ENCODE data around the gene JAKMIP2.

JAKMIP2 gene

GRCh38 chr5:147675168-147675567 is 107.4 kb downstream of the JAKMIP2 start:
- Histone ChIP-seq H3K27ac (ENCODE audit: low read depth, low read length) (no peak overlapping the region), H3K27me3 (ENCODE audit: control insufficient read depth, insufficient read depth, low read length) (no peaks in the 10 kb centered on the region), H3K9ac (ENCODE audit: low read length) (no peak overlapping the region), H3K36me3 (ENCODE audit: control insufficient read depth, insufficient read depth, low read length) (peaks cover 12% of the 10 kb centered on the region; the same call in 1 of the 2 replicates), H3K9me3 (ENCODE audit: control insufficient read depth, insufficient read depth, low read depth, low read length) (no peaks in the 10 kb centered on the region), H3K4me1 (ENCODE audit: control insufficient read depth, insufficient read depth, low read length) (no peaks in the 10 kb centered on the region), H3K4me3 (ENCODE audit: low read depth, low read length) (no peak overlapping the region)

DNA sequence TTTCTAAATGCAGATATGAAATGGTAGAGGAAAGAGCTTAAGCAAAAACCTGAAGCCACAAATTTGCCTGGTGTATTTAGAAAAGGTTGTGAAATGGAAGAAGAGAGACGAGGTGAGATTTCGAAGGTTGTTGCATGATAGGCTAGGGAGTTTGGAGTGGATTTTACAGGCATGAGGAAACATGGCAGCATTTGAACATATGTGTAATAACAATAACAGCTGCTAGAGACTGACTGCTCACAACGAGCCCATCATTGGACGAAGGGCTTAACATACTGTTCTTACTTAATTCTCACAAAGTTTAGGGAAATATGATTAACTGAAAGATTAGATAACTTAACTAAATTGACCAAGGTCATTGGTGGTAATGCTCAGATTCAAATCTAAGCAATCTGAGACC is 108.1 kb downstream of the JAKMIP2 start:
- no peak overlapping the region for H3K27ac ChIP-seq (ENCODE audit: low read depth, low read length)
- H3K9ac ChIP-seq (ENCODE audit: low read length), result no peak overlapping the region
- no peak overlapping the region for H3K4me3 ChIP-seq (ENCODE audit: low read depth, low read length)
- peaks cover 14% of the 10 kb centered on the region; the same call in 1 of the 2 replicates for H3K36me3 ChIP-seq (ENCODE audit: control insufficient read depth, insufficient read depth, low read length)
- H3K27me3 ChIP-seq (ENCODE audit: control insufficient read depth, insufficient read depth, low read length), result no peaks in the 10 kb centered on the region
- H3K4me1 ChIP-seq (ENCODE audit: control insufficient read depth, insufficient read depth, low read length), result no peaks in the 10 kb centered on the region
- H3K9me3 ChIP-seq (ENCODE audit: control insufficient read depth, insufficient read depth, low read depth, low read length), result no peaks in the 10 kb centered on the region

- H3K9me3 ChIP-seq (ENCODE audit: control insufficient read depth, insufficient read depth, low read depth, low read length), result no peaks in the 10 kb centered on the region
- no peak overlapping the region for H3K4me3 ChIP-seq (ENCODE audit: low read depth, low read length)
- H3K9ac ChIP-seq (ENCODE audit: low read length), result no peak overlapping the region
- H3K27me3 ChIP-seq (ENCODE audit: control insufficient read depth, insufficient read depth, low read length), result no peaks in the 10 kb centered on the region
- H3K4me1 ChIP-seq (ENCODE audit: control insufficient read depth, insufficient read depth, low read length), result no peaks in the 10 kb centered on the region
- no peak overlapping the region for H3K27ac ChIP-seq (ENCODE audit: low read depth, low read length)
- H3K36me3 ChIP-seq (ENCODE audit: control insufficient read depth, insufficient read depth, low read length), result peaks cover 17% of the 10 kb centered on the region; the same call in 1 of the 2 replicates
These were observed 108.7 kb downstream of the JAKMIP2 start for GRCh38 chr5:147673791-147674190.

DNA sequence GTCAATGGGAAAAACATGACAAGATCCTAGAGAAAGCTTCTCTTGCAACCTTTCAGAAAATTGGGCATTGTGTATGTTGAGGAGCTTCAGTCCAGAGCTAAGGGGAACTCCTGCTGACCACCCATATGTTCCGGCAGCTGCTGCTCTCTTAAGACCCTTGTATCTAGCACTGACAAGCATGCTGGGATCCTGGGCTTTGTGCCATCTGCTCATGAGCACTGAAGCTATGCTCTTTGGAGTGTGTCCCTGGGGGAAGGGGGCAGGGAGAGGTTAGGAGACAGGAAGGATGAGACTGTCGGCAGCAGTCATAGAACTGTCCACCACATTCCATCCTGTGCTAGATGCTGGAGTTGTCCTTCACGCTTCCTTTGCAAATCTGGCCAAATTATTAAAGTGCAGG is 109.3 kb downstream of the JAKMIP2 start:
- Histone ChIP-seq H3K4me3 (ENCODE audit: low read depth, low read length) (no peak overlapping the region), H3K27me3 (ENCODE audit: control insufficient read depth, insufficient read depth, low read length) (no peaks in the 10 kb centered on the region), H3K9me3 (ENCODE audit: control insufficient read depth, insufficient read depth, low read depth, low read length) (no peaks in the 10 kb centered on the region), H3K36me3 (ENCODE audit: control insufficient read depth, insufficient read depth, low read length) (peaks cover 17% of the 10 kb centered on the region; the same call in 1 of the 2 replicates), H3K27ac (ENCODE audit: low read depth, low read length) (no peak overlapping the region), H3K9ac (ENCODE audit: low read length) (no peak overlapping the region), H3K4me1 (ENCODE audit: control insufficient read depth, insufficient read depth, low read length) (no peaks in the 10 kb centered on the region)

- Histone ChIP-seq H3K9me3 (ENCODE audit: control insufficient read depth, insufficient read depth, low read depth, low read length) (no peaks in the 10 kb centered on the region), H3K27me3 (ENCODE audit: control insufficient read depth, insufficient read depth, low read length) (no peaks in the 10 kb centered on the region), H3K4me1 (ENCODE audit: control insufficient read depth, insufficient read depth, low read length) (no peaks in the 10 kb centered on the region), H3K4me3 (ENCODE audit: low read depth, low read length) (no peak overlapping the region), H3K36me3 (ENCODE audit: control insufficient read depth, insufficient read depth, low read length) (peaks cover 21% of the 10 kb centered on the region; the same call in 1 of the 2 replicates), H3K9ac (ENCODE audit: low read length) (no peak overlapping the region), H3K27ac (ENCODE audit: low read depth, low read length) (no peak overlapping the region)
These were observed 111.2 kb downstream of the JAKMIP2 start for GRCh38 chr5:147671365-147671764.

GRCh38 chr5:147670815-147671214 is 111.7 kb downstream of the JAKMIP2 start:
- H3K4me3 ChIP-seq (ENCODE audit: low read depth, low read length), result no peak overlapping the region
- no peaks in the 10 kb centered on the region for H3K27me3 ChIP-seq (ENCODE audit: control insufficient read depth, insufficient read depth, low read length)
- no peaks in the 10 kb centered on the region for H3K4me1 ChIP-seq (ENCODE audit: control insufficient read depth, insufficient read depth, low read length)
- no peak overlapping the region for H3K9ac ChIP-seq (ENCODE audit: low read length)
- H3K9me3 ChIP-seq (ENCODE audit: control insufficient read depth, insufficient read depth, low read depth, low read length), result no peaks in the 10 kb centered on the region
- H3K36me3 ChIP-seq (ENCODE audit: control insufficient read depth, insufficient read depth, low read length), result peaks cover 21% of the 10 kb centered on the region; the same call in 1 of the 2 replicates
- H3K27ac ChIP-seq (ENCODE audit: low read depth, low read length), result no peak overlapping the region

DNA sequence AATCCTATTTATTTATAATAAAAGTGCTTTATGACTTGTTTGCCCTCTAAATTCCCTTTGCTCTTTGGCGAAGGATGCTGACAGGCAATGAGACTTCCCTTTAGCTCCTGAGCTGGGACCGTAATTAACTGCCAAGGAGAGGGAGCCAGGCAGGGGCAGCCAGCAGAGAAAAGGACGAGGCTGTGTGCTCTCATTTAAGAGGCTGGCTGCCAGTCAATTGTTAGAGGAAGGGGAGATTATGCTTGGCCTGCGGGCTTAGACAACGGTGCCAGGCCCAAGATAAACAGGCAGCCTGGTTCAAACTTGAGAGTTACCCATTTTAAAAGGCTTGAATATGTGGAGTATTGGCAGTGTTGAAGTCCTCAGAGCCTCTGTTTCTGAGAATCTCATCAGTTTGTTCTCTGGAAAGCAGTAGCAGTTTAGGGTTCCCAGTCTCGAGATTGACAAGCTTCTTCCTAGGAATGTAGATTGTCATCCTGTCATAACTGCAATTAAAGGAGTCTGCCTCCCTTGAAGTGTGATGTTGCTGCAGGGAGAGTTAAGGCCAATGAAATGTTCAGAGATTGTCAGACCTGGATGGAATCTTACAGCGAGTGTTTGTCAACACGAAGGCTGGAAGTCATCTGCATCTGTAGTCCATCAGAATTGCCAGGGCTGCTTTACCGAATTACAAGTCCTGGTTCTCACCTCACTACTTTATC is 113.2 kb downstream of the JAKMIP2 start:
- Histone ChIP-seq H3K9ac (ENCODE audit: low read length) (no peak overlapping the region), H3K4me3 (ENCODE audit: low read depth, low read length) (no peak overlapping the region), H3K27me3 (ENCODE audit: control insufficient read depth, insufficient read depth, low read length) (no peaks in the 10 kb centered on the region), H3K4me1 (ENCODE audit: control insufficient read depth, insufficient read depth, low read length) (no peaks in the 10 kb centered on the region), H3K27ac (ENCODE audit: low read depth, low read length) (no peak overlapping the region), H3K36me3 (ENCODE audit: control insufficient read depth, insufficient read depth, low read length) (peaks cover 21% of the 10 kb centered on the region; the same call in 1 of the 2 replicates), H3K9me3 (ENCODE audit: control insufficient read depth, insufficient read depth, low read depth, low read length) (no peaks in the 10 kb centered on the region)

GRCh38 chr5:147668385-147668784 is 114.1 kb downstream of the JAKMIP2 start:
- Histone ChIP-seq H3K4me1 (ENCODE audit: control insufficient read depth, insufficient read depth, low read length) (no peaks in the 10 kb centered on the region), H3K9me3 (ENCODE audit: control insufficient read depth, insufficient read depth, low read depth, low read length) (no peaks in the 10 kb centered on the region), H3K4me3 (ENCODE audit: low read depth, low read length) (no peak overlapping the region), H3K9ac (ENCODE audit: low read length) (no peak overlapping the region), H3K36me3 (ENCODE audit: control insufficient read depth, insufficient read depth, low read length) (peaks cover 21% of the 10 kb centered on the region; the same call in 1 of the 2 replicates), H3K27ac (ENCODE audit: low read depth, low read length) (no peak overlapping the region), H3K27me3 (ENCODE audit: control insufficient read depth, insufficient read depth, low read length) (no peaks in the 10 kb centered on the region)

DNA sequence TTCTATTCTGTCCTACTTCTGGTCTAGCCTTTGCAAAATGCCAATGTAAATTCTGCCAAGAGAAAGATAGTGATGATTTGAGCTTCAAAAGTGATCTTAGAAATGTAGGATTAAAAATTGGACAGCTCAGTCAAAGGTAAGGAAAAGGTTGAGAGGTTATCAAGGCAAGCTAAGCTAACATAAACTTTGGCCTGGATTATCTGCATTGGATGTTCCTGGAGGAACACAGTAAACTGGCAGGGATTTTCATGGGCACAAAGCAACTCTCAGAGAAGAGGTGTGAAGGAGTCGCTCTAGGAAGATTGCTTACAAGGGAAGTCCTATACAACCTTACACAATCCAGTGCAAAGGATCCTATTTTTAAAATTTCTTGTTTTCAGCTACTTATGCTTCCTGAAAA is 115.2 kb downstream of the JAKMIP2 start:
- Histone ChIP-seq H3K4me1 (ENCODE audit: control insufficient read depth, insufficient read depth, low read length) (no peaks in the 10 kb centered on the region), H3K36me3 (ENCODE audit: control insufficient read depth, insufficient read depth, low read length) (peaks cover 22% of the 10 kb centered on the region; the same call in 1 of the 2 replicates), H3K4me3 (ENCODE audit: low read depth, low read length) (no peak overlapping the region)

GRCh38 chr5:147666419-147666818 is 116.1 kb downstream of the JAKMIP2 start:
- peaks cover 27% of the 10 kb centered on the region; the same call in 1 of the 2 replicates for H3K36me3 ChIP-seq (ENCODE audit: control insufficient read depth, insufficient read depth, low read length)

More for the DNA sequence above, 115.2 kb downstream of the JAKMIP2 start:
- Histone ChIP-seq H3K9me3 (ENCODE audit: control insufficient read depth, insufficient read depth, low read depth, low read length) (no peaks in the 10 kb centered on the region), H3K27ac (ENCODE audit: low read depth, low read length) (no peak overlapping the region), H3K27me3 (ENCODE audit: control insufficient read depth, insufficient read depth, low read length) (no peaks in the 10 kb centered on the region), H3K9ac (ENCODE audit: low read length) (no peak overlapping the region)

GRCh38 chr5:147661541-147661940 is 121.0 kb downstream of the JAKMIP2 start:
- Histone ChIP-seq H3K9me3 (ENCODE audit: control insufficient read depth, insufficient read depth, low read depth, low read length) (no peaks in the 10 kb centered on the region), H3K36me3 (ENCODE audit: control insufficient read depth, insufficient read depth, low read length) (peaks cover 27% of the 10 kb centered on the region), H3K9ac (ENCODE audit: low read length) (no peak overlapping the region), H3K27ac (ENCODE audit: low read depth, low read length) (no peak overlapping the region), H3K27me3 (ENCODE audit: control insufficient read depth, insufficient read depth, low read length) (no peaks in the 10 kb centered on the region), H3K4me1 (ENCODE audit: control insufficient read depth, insufficient read depth, low read length) (peaks cover 11% of the 10 kb centered on the region), H3K4me3 (ENCODE audit: low read depth, low read length) (no peak overlapping the region)

More at GRCh38 chr5:147666419-147666818, 116.1 kb downstream of the JAKMIP2 start:
- Histone ChIP-seq H3K9me3 (ENCODE audit: control insufficient read depth, insufficient read depth, low read depth, low read length) (no peaks in the 10 kb centered on the region), H3K4me1 (ENCODE audit: control insufficient read depth, insufficient read depth, low read length) (no peaks in the 10 kb centered on the region), H3K27ac (ENCODE audit: low read depth, low read length) (no peak overlapping the region), H3K4me3 (ENCODE audit: low read depth, low read length) (no peak overlapping the region), H3K27me3 (ENCODE audit: control insufficient read depth, insufficient read depth, low read length) (no peaks in the 10 kb centered on the region), H3K9ac (ENCODE audit: low read length) (no peak overlapping the region)

Measured in HUES6 (cell line).